Stimulated activated naive CD8-positive, alpha-beta T cell treated with anti-CD3 and anti-CD28 coated beads, Interleukin-15, Interleukin-2, amounts not matched to agents 100 ng/mL and 50 ng/mL, for 24 hours (primary cell): Measurements from ENCODE around the gene NMNAT3.

Experiments used
- H3K27ac Mint-ChIP-seq: one replicate; pipeline ENCODE4 v1.8.0; 2021; ENCODE audit warnings: mild to moderate bottlenecking, mixed read lengths
- H3K27me3 Mint-ChIP-seq: one replicate; pipeline ENCODE4 v1.8.0; 2021; ENCODE audit warnings: mixed read lengths
- H3K36me3 Mint-ChIP-seq: one replicate; pipeline ENCODE4 v1.8.0; 2021; ENCODE audit warnings: low read depth, mixed read lengths
- H3K4me1 Mint-ChIP-seq: one replicate; pipeline ENCODE4 v1.8.0; 2021; ENCODE audit warnings: low read depth, mixed read lengths
- H3K4me3 Mint-ChIP-seq: one replicate; pipeline ENCODE4 v1.8.0; 2021; ENCODE audit warnings: mild to moderate bottlenecking, mixed read lengths
- H3K9me3 Mint-ChIP-seq: one replicate; pipeline ENCODE4 v1.8.0; 2021; ENCODE audit warnings: mixed read lengths

NMNAT3 gene

GRCh38 chr3:139524841-139525636 is 152.7 kb downstream of the NMNAT3 start:
- Mint-ChIP-seq H3K9me3 (no peaks in the 10 kb centered on the region), H3K27ac (no peak overlapping the region), H3K4me3 (no peak overlapping the region), H3K36me3 (no peaks in the 10 kb centered on the region), H3K4me1 (no peaks in the 10 kb centered on the region), H3K27me3 (no peaks in the 10 kb centered on the region)

GRCh38 chr3:139523718-139524117 is 154.1 kb downstream of the NMNAT3 start:
- no peak overlapping the region for H3K27ac Mint-ChIP-seq
- H3K4me3 Mint-ChIP-seq: no peak overlapping the region
- H3K27me3 Mint-ChIP-seq: no peaks in the 10 kb centered on the region
- H3K9me3 Mint-ChIP-seq: no peaks in the 10 kb centered on the region
- no peaks in the 10 kb centered on the region for H3K36me3 Mint-ChIP-seq
- no peaks in the 10 kb centered on the region for H3K4me1 Mint-ChIP-seq

GRCh38 chr3:139523166-139523565 is 154.6 kb downstream of the NMNAT3 start:
- Mint-ChIP-seq H3K4me3 (no peak overlapping the region), H3K4me1 (no peaks in the 10 kb centered on the region)

GRCh38 chr3:139522421-139522820 is 155.4 kb downstream of the NMNAT3 start:
- no peaks in the 10 kb centered on the region for H3K27me3 Mint-ChIP-seq
- H3K9me3 Mint-ChIP-seq: no peaks in the 10 kb centered on the region
- H3K4me1 Mint-ChIP-seq: no peaks in the 10 kb centered on the region
- no peak overlapping the region for H3K4me3 Mint-ChIP-seq
- H3K36me3 Mint-ChIP-seq: no peaks in the 10 kb centered on the region
- H3K27ac Mint-ChIP-seq: no peak overlapping the region

More at GRCh38 chr3:139523166-139523565, 154.6 kb downstream of the NMNAT3 start:
- Mint-ChIP-seq H3K27me3 (no peaks in the 10 kb centered on the region), H3K27ac (no peak overlapping the region), H3K9me3 (no peaks in the 10 kb centered on the region), H3K36me3 (no peaks in the 10 kb centered on the region)

- Mint-ChIP-seq H3K27ac (no peak overlapping the region), H3K9me3 (no peaks in the 10 kb centered on the region), H3K4me3 (no peak overlapping the region), H3K27me3 (no peaks in the 10 kb centered on the region), H3K4me1 (no peaks in the 10 kb centered on the region), H3K36me3 (no peaks in the 10 kb centered on the region)
These were observed 156.0 kb downstream of the NMNAT3 start for GRCh38 chr3:139521816-139522215.

- Mint-ChIP-seq H3K36me3 (no peaks in the 10 kb centered on the region), H3K27me3 (no peaks in the 10 kb centered on the region), H3K27ac (no peak overlapping the region), H3K9me3 (no peaks in the 10 kb centered on the region), H3K4me3 (no peak overlapping the region), H3K4me1 (no peaks in the 10 kb centered on the region)
These were observed 156.6 kb downstream of the NMNAT3 start for GRCh38 chr3:139521144-139521543.

- H3K9me3 Mint-ChIP-seq: no peaks in the 10 kb centered on the region
- no peaks in the 10 kb centered on the region for H3K36me3 Mint-ChIP-seq
- no peaks in the 10 kb centered on the region for H3K27me3 Mint-ChIP-seq
- no peak overlapping the region for H3K4me3 Mint-ChIP-seq
- H3K4me1 Mint-ChIP-seq: no peaks in the 10 kb centered on the region
- no peak overlapping the region for H3K27ac Mint-ChIP-seq
These were observed 157.6 kb downstream of the NMNAT3 start for GRCh38 chr3:139519998-139520737.

GRCh38 chr3:139518926-139519842 is 158.6 kb downstream of the NMNAT3 start:
- Mint-ChIP-seq H3K4me3 (no peak overlapping the region), H3K36me3 (no peaks in the 10 kb centered on the region), H3K9me3 (no peaks in the 10 kb centered on the region), H3K4me1 (no peaks in the 10 kb centered on the region), H3K27ac (no peak overlapping the region), H3K27me3 (no peaks in the 10 kb centered on the region)

GRCh38 chr3:139518306-139518705 is 159.5 kb downstream of the NMNAT3 start:
- Mint-ChIP-seq H3K27ac (no peak overlapping the region), H3K9me3 (no peaks in the 10 kb centered on the region), H3K4me1 (no peaks in the 10 kb centered on the region), H3K36me3 (no peaks in the 10 kb centered on the region), H3K4me3 (no peak overlapping the region), H3K27me3 (no peaks in the 10 kb centered on the region)

GRCh38 chr3:139517321-139518065 is 160.3 kb downstream of the NMNAT3 start:
- no peaks in the 10 kb centered on the region for H3K36me3 Mint-ChIP-seq
- H3K4me3 Mint-ChIP-seq: no peak overlapping the region
- H3K9me3 Mint-ChIP-seq: no peaks in the 10 kb centered on the region
- H3K27me3 Mint-ChIP-seq: no peaks in the 10 kb centered on the region
- no peaks in the 10 kb centered on the region for H3K4me1 Mint-ChIP-seq
- no peak overlapping the region for H3K27ac Mint-ChIP-seq

GRCh38 chr3:139514741-139515140 is 163.0 kb downstream of the NMNAT3 start:
- Mint-ChIP-seq H3K36me3 (no peaks in the 10 kb centered on the region), H3K27ac (no peak overlapping the region), H3K27me3 (no peaks in the 10 kb centered on the region), H3K9me3 (no peaks in the 10 kb centered on the region), H3K4me3 (no peak overlapping the region), H3K4me1 (no peaks in the 10 kb centered on the region)
